CD4-positive, alpha-beta T cell treated with Interleukin-15 for 4 hours (primary cell): Measurements from ENCODE around the gene MLEC.

ENCODE experiments used
- DNase-seq: peaks from one replicate; pipeline ENCODE4 v3.0.0-alpha.2; 2020; ENCODE audit warnings: low spot score

MLEC gene

DNA sequence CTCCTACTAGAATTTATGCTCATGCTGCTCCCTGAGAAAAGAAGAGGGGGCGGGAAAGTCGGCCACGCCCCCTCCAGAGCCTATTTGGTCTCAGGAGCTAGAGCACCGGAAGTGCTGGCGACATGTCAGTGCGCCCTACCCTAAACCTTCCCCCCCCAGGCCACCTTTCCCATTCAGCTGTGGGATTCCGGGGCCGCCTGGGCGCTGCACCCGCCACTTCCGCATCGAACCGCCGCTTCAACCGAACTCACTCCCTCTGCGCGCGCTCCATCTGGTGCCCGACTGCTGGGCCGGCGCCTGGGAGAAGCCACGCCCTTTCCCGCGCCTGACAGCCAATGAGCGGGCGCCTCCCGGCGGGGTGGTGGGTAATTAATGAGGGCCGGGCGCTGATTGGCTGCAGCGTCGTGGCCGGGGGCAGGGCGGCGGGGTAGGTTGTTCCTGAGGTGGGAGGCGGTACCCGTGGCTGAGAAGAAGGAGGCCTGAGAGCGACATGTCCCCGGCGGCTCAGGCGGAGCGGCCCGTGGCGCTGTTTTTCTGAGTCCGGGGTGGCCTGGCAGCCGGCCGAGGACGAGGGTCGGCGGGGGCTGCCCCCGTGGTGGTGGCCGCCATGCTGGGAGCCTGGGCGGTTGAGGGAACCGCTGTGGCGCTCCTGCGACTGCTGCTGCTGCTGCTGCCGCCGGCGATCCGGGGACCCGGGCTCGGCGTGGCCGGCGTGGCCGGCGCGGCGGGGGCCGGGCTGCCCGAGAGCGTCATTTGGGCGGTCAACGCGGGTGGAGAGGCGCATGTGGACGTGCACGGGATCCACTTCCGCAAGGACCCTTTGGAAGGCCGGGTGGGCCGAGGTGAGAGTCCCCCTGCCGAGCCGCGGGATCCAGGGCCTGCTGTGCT is at the start of gene MLEC:
MLEC (plus strand) TSS at position 460 of the 888 bp plus-strand sequence; CDS start at position 608, 148 bp downstream.
- peak; percentile 99 for DNase-seq

DNA sequence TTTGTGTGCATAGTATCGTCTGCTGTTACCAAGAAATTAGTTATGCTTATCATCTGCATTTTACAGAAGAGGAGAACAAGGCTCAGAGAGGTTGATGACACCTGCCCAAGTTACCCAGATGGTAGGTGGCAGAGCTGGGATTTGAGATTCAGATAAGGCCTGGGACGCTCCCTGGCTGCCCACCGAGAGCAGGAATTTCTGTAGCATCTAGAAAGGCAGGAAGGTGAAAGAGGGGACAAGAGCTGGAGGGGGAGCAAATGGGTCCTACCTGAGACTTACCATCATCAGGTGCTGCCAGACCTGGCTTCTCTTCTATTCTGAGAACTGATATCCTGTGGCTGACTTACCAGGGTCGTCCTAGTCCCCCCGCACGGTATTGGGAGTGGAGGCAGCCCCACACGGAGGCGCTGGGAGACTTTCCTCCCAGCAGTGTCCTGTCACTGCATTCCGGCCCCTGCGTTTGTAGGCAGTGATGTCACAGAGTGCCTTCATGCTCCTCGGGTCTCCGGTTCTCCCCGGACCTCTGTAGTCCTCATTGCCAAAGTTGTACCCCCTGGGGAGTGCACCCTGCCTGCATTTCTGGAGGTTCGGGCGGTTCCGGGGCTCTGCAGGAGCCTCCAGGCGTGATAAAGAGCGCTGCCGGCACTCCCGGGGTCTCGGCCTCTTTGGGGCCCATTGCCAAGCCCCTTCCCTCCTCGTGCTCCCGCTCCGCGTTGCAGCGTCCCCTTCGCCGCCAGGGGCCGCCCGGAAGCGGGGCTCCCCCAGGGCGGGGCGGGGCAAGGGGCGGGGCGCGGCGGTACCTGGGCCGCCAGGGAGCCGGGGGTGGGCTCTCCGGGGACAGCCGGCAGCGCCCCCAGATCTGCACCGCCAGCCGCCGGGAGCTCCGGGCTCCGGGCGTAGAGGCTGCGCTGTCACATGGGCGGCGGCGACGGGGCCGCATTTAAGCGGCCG is 46.9 kb upstream of the MLEC start, which contains the start of gene CABP1:
CABP1 (plus strand) TSS at position 856 of the 951 bp plus-strand sequence; CDS start at position 916, 60 bp downstream.
- peak; percentile 48 for DNase-seq

- peak; percentile 25 for DNase-seq
Measured at GRCh38 chr12:120640861-120641833, 45.8 kb upstream of the MLEC start.

GRCh38 chr12:120642121-120642520 is 44.8 kb upstream of the MLEC start:
- no peak for DNase-seq

- DNase-seq = no peak
Measured at GRCh38 chr12:120642826-120643225, 44.1 kb upstream of the MLEC start.

- no peak for DNase-seq
Measured at GRCh38 chr12:120643574-120643973, 43.4 kb upstream of the MLEC start.

- DNase-seq = no peak
Measured at GRCh38 chr12:120646044-120646443, 40.9 kb upstream of the MLEC start.

- DNase-seq = no peak
Measured at GRCh38 chr12:120647375-120647755, 39.6 kb upstream of the MLEC start.

DNA sequence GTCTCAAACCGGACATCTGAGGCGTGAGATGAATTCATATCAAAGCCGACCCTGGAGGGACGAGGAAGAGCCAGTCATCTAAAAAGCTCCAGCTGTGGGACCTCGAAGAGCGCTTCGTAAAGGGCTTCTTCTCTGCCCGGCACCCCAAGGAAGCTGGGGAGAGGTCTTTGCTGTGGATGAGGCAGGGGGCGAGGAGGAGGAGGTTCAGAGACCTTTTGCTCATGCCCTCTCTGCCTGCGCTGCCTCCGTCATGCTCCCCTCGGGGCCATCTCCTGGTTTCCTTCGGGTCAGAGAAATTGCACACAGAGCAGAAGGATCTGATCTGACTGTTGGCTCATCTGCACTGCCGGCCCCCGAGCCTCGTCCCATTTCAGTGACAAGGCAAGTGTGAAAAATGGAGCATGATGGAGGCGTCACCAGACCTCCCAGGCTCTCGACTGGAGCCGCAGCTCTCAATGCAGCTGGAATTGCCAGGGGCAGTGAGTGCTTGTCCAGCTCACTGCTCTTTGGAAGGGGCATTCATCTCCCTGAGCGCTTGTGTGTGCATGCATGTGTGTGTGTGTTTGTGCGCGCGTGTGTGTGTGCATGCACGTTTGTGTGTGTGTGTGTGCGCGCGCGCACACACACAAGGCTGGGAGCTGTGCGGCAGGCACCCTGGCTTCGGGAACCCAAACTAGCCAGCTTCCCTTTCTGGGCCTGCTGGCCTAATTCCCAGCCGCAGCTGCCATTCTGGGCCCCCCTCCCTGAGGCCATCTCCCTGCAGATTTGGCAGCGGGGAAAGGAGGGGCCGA is 37.3 kb upstream of the MLEC start:
- DNase-seq = no peak

DNA sequence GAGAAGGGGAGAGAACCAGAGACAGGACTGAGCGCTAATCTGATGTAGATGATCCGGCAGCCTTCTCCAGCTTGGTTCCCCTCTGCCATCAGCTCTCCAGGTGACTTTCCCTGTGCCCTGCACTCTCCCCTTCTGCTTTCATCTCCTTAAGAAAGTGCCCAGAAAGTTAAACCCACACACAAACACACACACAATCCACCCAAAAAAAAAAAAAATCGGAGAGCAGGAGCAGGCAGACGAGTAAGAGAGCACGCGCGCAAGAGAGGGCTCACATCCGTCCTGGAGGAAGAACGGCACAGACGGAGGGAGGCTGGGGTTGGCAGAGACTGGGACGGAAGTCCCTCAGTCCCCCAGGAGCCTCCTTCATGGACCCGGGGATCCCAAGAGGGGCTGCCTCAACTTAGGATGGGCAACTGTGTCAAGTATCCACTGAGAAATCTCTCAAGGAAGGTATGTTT is 36.7 kb upstream of the MLEC start:
- no peak for DNase-seq

DNA sequence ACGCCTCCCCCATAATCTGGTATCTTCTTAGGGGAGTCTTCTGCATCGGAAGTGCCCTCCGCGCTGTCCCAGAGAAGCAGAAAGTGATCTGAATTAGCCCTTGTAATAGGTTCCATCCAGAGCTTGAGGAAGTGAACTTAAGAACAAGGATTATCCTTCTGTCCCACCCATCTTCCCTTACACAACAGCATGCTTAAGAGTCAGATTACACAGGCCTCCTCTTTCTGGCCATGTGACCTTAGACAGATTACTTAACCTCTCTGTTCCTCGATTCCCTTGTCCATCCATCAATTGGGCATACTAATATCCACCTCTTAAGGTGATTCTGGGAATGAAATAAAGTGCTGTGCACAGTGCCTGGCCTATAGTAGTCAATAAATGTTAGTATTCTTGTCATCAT is 35.1 kb upstream of the MLEC start:
- DNase-seq = no peak

DNA sequence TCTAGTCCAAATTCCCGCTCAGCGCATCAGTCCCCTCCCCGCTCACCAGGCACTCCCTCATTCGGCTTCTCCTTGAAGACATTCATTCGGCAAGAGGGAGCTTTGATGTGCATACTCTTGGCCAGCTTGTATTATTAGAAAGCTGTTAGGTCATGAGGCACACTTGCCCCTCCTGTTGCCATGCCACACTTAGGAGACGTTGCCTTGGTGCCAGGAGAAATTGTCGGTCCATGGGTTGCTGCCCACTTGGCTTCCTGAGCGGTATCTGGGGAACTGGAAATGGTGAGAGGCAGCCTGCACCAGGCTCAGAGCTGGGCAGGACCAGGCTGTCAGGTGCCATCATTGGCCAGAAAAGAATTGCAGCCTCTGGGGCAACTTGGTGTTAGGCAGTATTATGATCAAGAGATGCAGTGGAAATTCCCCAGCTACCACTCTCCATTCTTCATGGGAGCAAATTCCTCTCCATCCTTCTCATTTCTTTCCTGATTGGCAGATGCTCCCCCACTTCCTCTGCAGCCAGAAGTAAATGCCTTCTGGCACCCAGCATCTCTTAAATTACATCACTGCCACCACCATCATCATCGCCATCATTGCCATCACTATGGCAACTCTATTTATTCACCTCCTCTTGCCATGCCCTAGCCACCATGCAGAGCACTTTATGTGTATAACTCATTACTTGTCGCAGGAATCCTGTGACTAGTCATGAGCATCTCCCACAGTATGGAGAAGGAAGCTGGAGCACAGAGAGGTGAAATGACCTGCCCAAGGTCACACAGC is 34.1 kb upstream of the MLEC start:
- DNase-seq = no peak

- DNase-seq = no peak
Measured at GRCh38 chr12:120653611-120654010, 33.3 kb upstream of the MLEC start.

DNA sequence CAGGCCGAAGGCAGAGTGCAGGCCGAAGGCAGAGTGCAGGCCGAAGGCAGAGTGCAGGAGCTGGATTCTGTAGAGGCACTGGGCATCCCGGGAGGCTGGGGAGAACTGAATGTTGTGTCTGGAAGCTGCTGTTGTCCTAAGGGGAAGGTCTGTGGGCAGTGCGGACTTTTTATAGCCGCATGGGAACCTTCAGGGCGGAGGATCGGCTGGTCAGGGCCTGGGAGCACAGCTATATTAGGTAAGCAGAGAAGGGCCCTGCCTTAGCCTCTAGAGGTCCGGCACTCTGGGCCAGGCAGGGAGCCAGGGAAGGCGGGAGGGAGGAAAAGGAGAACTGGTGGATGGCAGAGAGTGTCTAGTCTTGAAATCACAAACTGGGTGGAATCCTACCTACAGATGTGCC is 32.3 kb upstream of the MLEC start:
- no peak for DNase-seq

GRCh38 chr12:120656008-120656407 is 30.9 kb upstream of the MLEC start:
- DNase-seq = no peak

- no peak for DNase-seq
Measured at GRCh38 chr12:120658286-120659150, 28.4 kb upstream of the MLEC start.

DNA sequence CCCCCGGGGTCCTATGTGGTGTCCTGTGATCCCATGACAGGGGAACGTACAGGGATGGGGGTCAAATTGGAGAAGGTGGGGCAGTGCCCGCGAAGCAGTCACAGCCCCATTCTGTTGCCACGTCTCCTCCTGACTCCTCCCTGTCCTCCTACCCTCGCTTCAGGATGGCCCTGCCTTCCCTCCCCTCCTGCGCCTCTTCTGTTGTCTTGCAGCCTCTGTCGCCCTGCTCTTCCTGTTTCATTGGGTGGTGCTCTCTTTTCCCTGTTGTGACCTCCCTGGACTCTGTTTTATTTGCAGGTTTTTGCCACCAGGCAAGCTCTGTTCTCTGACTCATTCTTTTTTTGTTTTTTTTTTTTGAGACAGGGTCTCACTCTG is 27.8 kb upstream of the MLEC start:
- no peak for DNase-seq

- no peak for DNase-seq
Measured at GRCh38 chr12:120661432-120661831, 25.5 kb upstream of the MLEC start.

- no peak for DNase-seq
Measured at GRCh38 chr12:120662879-120663278, 24.1 kb upstream of the MLEC start.
